Left colon (tissue), 2 donors: ENCODE data around the gene PFKFB3. TPM values are rescaled to one million over a fixed set of nuclear protein-coding genes. Genes with fewer than 3 reads are reported as not detected.

Experiments used
- total RNA-seq, 2 donors: library from RNA; stranded (reverse); fragmentation: NEBNext Ultra II Directional; extraction: Animal tissue kit (Norgen Biotek cat#: 25700); gene quantifications; one replicate each; pipeline ENCODE4 v1.2.1, GENCODE V29; 2021
- donor health status: DM: no; HTN: no; CAD: no.
- donor health status: DM: yes; HTN: yes; CAD: no.

Gene PFKFB3
- total RNA-seq, 2 donors from 2014 or later, result 19.1 to 20.2 TPM

Other genes starting within 250 kb of the PFKFB3 start
- 10 to 100 TPM; 15.4 to 19.6 TPM for gene IL15RA, start 225.4 kb upstream of the PFKFB3 start, total RNA-seq
- gene IL2RA, start 140.6 kb upstream of the PFKFB3 start, total RNA-seq, result 1 to 10 TPM in 1 of 2 donors, under 1 TPM in 1; 0.61 to 1.8 TPM
- 10 to 100 TPM; 71.7 to 90.7 TPM for gene RBM17, start 113.9 kb upstream of the PFKFB3 start, total RNA-seq